ENCODE data around the gene MAML3.

The MAML3 gene

GRCh38 chr4:139901531-139902320, 252.3 kb downstream of the MAML3 start:
- DNase-seq (ENCODE audit: low read depth in 2 of 2): no peak

- no peak for DNase-seq (ENCODE audit: low read depth in 2 of 2)
Observed at GRCh38 chr4:139900964-139901376, 253.0 kb downstream of the MAML3 start.

GRCh38 chr4:139899346-139899745, 254.6 kb downstream of the MAML3 start:
- DNase-seq (ENCODE audit: low read depth in 2 of 2): no peak

- no peak for DNase-seq (ENCODE audit: low read depth in 2 of 2)
Observed at GRCh38 chr4:139898293-139898692, 255.7 kb downstream of the MAML3 start.

- no peak for DNase-seq (ENCODE audit: low read depth in 2 of 2)
Observed at GRCh38 chr4:139896091-139896604, 257.8 kb downstream of the MAML3 start.

- DNase-seq (ENCODE audit: low read depth in 2 of 2): no peak
Observed at GRCh38 chr4:139893801-139894200, 260.2 kb downstream of the MAML3 start.

GRCh38 chr4:139892973-139893736, 260.8 kb downstream of the MAML3 start:
- no peak for DNase-seq (ENCODE audit: low read depth in 2 of 2)

GRCh38 chr4:139890816-139891215, 263.2 kb downstream of the MAML3 start:
- no peak for DNase-seq (ENCODE audit: low read depth in 2 of 2)

GRCh38 chr4:139889901-139890300, 264.1 kb downstream of the MAML3 start:
- no peak for DNase-seq (ENCODE audit: low read depth in 2 of 2)

- no peak for DNase-seq (ENCODE audit: low read depth in 2 of 2)
Observed at GRCh38 chr4:139889264-139889663, 264.7 kb downstream of the MAML3 start.

GRCh38 chr4:139887962-139888735, 265.8 kb downstream of the MAML3 start:
- no peak for DNase-seq (ENCODE audit: low read depth in 2 of 2)

GRCh38 chr4:139887376-139887802, 266.6 kb downstream of the MAML3 start:
- DNase-seq (ENCODE audit: low read depth in 2 of 2): no peak

- no peak for DNase-seq (ENCODE audit: low read depth in 2 of 2)
Observed at GRCh38 chr4:139886798-139887197, 267.2 kb downstream of the MAML3 start.

- DNase-seq (ENCODE audit: low read depth in 2 of 2): no peak
Observed at GRCh38 chr4:139884438-139884837, 269.5 kb downstream of the MAML3 start.

GRCh38 chr4:139880841-139881240, 273.1 kb downstream of the MAML3 start:
- DNase-seq (ENCODE audit: low read depth in 2 of 2): no peak

- no peak for DNase-seq (ENCODE audit: low read depth in 2 of 2)
Observed at GRCh38 chr4:139878050-139878449, 275.9 kb downstream of the MAML3 start.

- no peak for DNase-seq (ENCODE audit: low read depth in 2 of 2)
Observed at GRCh38 chr4:139876337-139876941, 277.5 kb downstream of the MAML3 start.

GRCh38 chr4:139875411-139875825, 278.6 kb downstream of the MAML3 start:
- no peak for DNase-seq (ENCODE audit: low read depth in 2 of 2)

GRCh38 chr4:139873111-139873860, 280.7 kb downstream of the MAML3 start:
- DNase-seq (ENCODE audit: low read depth in 2 of 2): no peak

- DNase-seq (ENCODE audit: low read depth in 2 of 2): no peak
Observed at GRCh38 chr4:139872274-139872673, 281.7 kb downstream of the MAML3 start.

GRCh38 chr4:139869810-139870209, 284.2 kb downstream of the MAML3 start:
- no peak for DNase-seq (ENCODE audit: low read depth in 2 of 2)

All from stimulated activated CD4-positive, alpha-beta T cell treated with anti-CD3 and anti-CD28 coated beads, Interleukin-1b, Interleukin-23, amount 100 ng/mL, for 1 hour (primary cell).